Measurements from ENCODE around the gene EPPIN. TPM values are rescaled to one million over a fixed set of nuclear protein-coding genes. Genes with fewer than 3 reads are reported as not detected.

Gene EPPIN
- not detected in 2 replicates for total RNA-seq (2014; rRNA removed; shearing (Covaris generic))

DNA sequence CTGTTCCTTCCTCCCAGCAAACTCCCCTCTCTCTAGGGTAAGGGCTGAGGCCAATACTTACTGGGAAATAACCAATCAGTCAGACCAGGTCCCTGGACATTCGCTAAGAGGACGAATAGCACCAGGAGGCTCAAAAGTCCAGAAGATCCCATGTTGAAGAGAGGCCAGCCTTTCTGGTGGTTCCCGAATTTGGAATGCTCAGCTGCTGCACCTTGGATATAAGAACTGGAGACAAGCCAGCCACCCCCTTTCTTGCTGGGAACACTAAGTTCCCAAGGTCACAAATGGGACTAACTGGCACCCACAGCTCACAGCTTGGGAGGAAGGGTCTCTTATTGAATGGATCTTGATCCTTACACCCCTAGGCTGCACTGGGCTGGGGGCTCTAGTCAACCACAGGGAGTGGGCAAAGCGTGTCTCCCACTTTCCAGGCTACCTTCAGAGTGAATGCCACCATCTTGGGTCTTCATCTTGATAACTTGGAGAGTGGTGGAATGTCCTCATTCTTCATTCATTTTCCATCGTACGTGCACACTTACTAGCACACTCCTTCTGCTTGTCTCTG, at the start of gene EPPIN:
Gene EPPIN (minus strand): TSS at position 196 of the 565 bp plus-strand sequence. CDS start 44 bp downstream, at position 152.

DNA sequence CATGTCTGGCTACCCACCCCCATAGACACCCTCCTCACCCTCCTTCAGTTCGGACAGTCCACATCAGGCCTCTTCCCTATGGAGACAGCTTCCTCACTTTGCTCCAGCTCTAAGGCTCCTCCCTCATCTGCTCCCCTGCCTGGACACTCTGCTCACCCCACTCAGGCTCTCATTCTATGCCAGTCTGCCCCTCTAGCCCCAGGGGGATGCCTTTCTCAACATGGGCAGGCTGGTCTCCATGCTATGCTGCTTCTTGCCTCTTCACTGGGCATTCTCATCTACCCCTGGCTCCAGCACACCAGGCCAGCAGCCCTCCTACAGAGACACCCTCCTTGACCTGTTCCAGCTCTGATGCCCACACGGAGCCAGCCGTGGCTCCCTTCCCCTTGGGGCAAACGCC, 32.0 kb upstream of the EPPIN start, which contains the start of gene WFDC8:
Gene WFDC8 (minus strand): TSS at position 101 of the 400 bp plus-strand sequence. CDS start 37 bp downstream, at position 64.

GRCh38 chr20:45539382-45539781, 7.8 kb downstream of the EPPIN start, which contains the start of gene WFDC6:
Gene WFDC6, minus strand, starts transcription at chr20:45539482. Its CDS starts 75 bp downstream, at chr20:45539407.

GRCh38 chr20:45515147-45515913, 31.9 kb downstream of the EPPIN start, which contains the start of gene SPINT3:
Gene SPINT3, minus strand, starts transcription at chr20:45515622. Its CDS starts 14 bp downstream, at chr20:45515608.

Small RNA genes within 50 kb of the gene (small RNA-seq; reads per million reads assigned to genes)
- gene AL031663.1, result not detected
- gene HSPD1P21, result not detected
- gene RNA5SP485, result not detected

Other genes with a start within 250 kb of the EPPIN start
- gene RBPJL, start 240.6 kb downstream of the EPPIN start, total RNA-seq (2014; rRNA removed; shearing (Covaris generic)), result not detected in 2 replicates
- 1.1 and 1.9 TPM in 2 replicates for gene MATN4, start 239.1 kb downstream of the EPPIN start, total RNA-seq (2014; rRNA removed; shearing (Covaris generic))
- gene SDC4, start 199.0 kb downstream of the EPPIN start, total RNA-seq (2014; rRNA removed; shearing (Covaris generic)), result 95.3 and 111 TPM in 2 replicates
- gene SYS1, start 184.2 kb downstream of the EPPIN start, total RNA-seq (2014; rRNA removed; shearing (Covaris generic)), result 25.3 and 30.6 TPM in 2 replicates
- 1.1 TPM in 1 of 2 replicates, not detected in the other for gene TP53TG5, start 169.1 kb downstream of the EPPIN start, total RNA-seq (2014; rRNA removed; shearing (Covaris generic))
- 1.2 and 1.8 TPM in 2 replicates for gene DBNDD2, start 139.1 kb downstream of the EPPIN start, total RNA-seq (2014; rRNA removed; shearing (Covaris generic))
- gene PIGT, start 131.3 kb downstream of the EPPIN start, total RNA-seq (2014; rRNA removed; shearing (Covaris generic)), result 80.5 and 105 TPM in 2 replicates
- 0.72 and 1.1 TPM in 2 replicates for gene WFDC2, start 77.6 kb downstream of the EPPIN start, total RNA-seq (2014; rRNA removed; shearing (Covaris generic))
- gene SPINT3, start 31.8 kb downstream of the EPPIN start, total RNA-seq (2014; rRNA removed; shearing (Covaris generic)), result not detected in 2 replicates
- not detected in 2 replicates for gene WFDC6, start 7.9 kb downstream of the EPPIN start, total RNA-seq (2014; rRNA removed; shearing (Covaris generic))
- gene WFDC8, start 31.9 kb upstream of the EPPIN start, total RNA-seq (2014; rRNA removed; shearing (Covaris generic)), result not detected in 2 replicates
- not detected in 2 replicates for gene WFDC10A, start 82.3 kb upstream of the EPPIN start, total RNA-seq (2014; rRNA removed; shearing (Covaris generic))
- not detected in 2 replicates for gene WFDC9, start 83.9 kb upstream of the EPPIN start, total RNA-seq (2014; rRNA removed; shearing (Covaris generic))
- not detected in 2 replicates for gene WFDC11, start 122.8 kb upstream of the EPPIN start, total RNA-seq (2014; rRNA removed; shearing (Covaris generic))
- not detected in 2 replicates for gene WFDC13, start 154.6 kb upstream of the EPPIN start, total RNA-seq (2014; rRNA removed; shearing (Covaris generic))
- not detected in 2 replicates for gene WFDC10B, start 157.6 kb upstream of the EPPIN start, total RNA-seq (2014; rRNA removed; shearing (Covaris generic))
- gene SPINT4, start 174.9 kb upstream of the EPPIN start, total RNA-seq (2014; rRNA removed; shearing (Covaris generic)), result not detected in 2 replicates
- gene WFDC3, start 244.5 kb upstream of the EPPIN start, total RNA-seq (2014; rRNA removed; shearing (Covaris generic)), result 0.41 and 1.9 TPM in 2 replicates
- gene DNTTIP1, start 244.6 kb upstream of the EPPIN start, total RNA-seq (2014; rRNA removed; shearing (Covaris generic)), result 100 and 116 TPM in 2 replicates

All from A375 (cell line).